Measurements from ENCODE around the gene LAPTM5. TPM values are rescaled to one million over a fixed set of nuclear protein-coding genes. Genes with fewer than 3 reads are reported as not detected.

LAPTM5 gene
- total RNA-seq, 1 donor from 2014 or later: not detected

- no peaks in the 10 kb centered on the region for H3K9me3 ChIP-seq (ENCODE audit: low read depth)
- H3K9ac ChIP-seq: no peak overlapping the region
- H3K4me1 Mint-ChIP-seq: peaks cover 19% of the 10 kb centered on the region
- DNase-seq (ENCODE audit: low spot score): no peak
- no peak overlapping the region for H3K27ac ChIP-seq
- H2AFZ ChIP-seq (replicated peaks): no peak overlapping the region
- peak overlapping the region; percentile 35 for H3K4me3 Mint-ChIP-seq
- no peaks in the 10 kb centered on the region for H3K27me3 ChIP-seq
- no peaks in the 10 kb centered on the region for H3K36me3 Mint-ChIP-seq
- no peak overlapping the region for H3K4me3 ChIP-seq
- no peaks in the 10 kb centered on the region for H4K20me1 ChIP-seq (ENCODE audit: low read depth)
- TF ChIP-seq EZH2 (IDR thresholded peaks at IDR 0.05) (no peak), EZH2phosphoT487 (IDR thresholded peaks at IDR 0.05) (no peak)
- TF ChIP-seq, protein P1, sequence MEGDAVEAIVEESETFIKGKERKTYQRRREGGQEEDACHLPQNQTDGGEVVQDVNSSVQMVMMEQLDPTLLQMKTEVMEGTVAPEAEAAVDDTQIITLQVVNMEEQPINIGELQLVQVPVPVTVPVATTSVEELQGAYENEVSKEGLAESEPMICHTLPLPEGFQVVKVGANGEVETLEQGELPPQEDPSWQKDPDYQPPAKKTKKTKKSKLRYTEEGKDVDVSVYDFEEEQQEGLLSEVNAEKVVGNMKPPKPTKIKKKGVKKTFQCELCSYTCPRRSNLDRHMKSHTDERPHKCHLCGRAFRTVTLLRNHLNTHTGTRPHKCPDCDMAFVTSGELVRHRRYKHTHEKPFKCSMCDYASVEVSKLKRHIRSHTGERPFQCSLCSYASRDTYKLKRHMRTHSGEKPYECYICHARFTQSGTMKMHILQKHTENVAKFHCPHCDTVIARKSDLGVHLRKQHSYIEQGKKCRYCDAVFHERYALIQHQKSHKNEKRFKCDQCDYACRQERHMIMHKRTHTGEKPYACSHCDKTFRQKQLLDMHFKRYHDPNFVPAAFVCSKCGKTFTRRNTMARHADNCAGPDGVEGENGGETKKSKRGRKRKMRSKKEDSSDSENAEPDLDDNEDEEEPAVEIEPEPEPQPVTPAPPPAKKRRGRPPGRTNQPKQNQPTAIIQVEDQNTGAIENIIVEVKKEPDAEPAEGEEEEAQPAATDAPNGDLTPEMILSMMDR (IDR thresholded peaks at IDR 0.05): no peak
- no peaks in the 10 kb centered on the region for H3K36me3 ChIP-seq
- no peaks in the 10 kb centered on the region for H3K79me2 ChIP-seq (ENCODE audit: low read depth)
- no peaks in the 10 kb centered on the region for H3K9me3 Mint-ChIP-seq
- H3K4me2 ChIP-seq: no peak overlapping the region
- H3K27ac Mint-ChIP-seq: peak overlapping the region; percentile 46
- H3F3A ChIP-seq (ENCODE audit: low read depth): no peaks in the 10 kb centered on the region
- peaks cover 9% of the 10 kb centered on the region for H3K27me3 Mint-ChIP-seq (ENCODE audit: insufficient read depth, low read depth)
- H3K4me1 ChIP-seq: peaks cover 4% of the 10 kb centered on the region
Observed at GRCh38 chr1:30742963-30743559, 14.5 kb downstream of the LAPTM5 start.

DNA sequence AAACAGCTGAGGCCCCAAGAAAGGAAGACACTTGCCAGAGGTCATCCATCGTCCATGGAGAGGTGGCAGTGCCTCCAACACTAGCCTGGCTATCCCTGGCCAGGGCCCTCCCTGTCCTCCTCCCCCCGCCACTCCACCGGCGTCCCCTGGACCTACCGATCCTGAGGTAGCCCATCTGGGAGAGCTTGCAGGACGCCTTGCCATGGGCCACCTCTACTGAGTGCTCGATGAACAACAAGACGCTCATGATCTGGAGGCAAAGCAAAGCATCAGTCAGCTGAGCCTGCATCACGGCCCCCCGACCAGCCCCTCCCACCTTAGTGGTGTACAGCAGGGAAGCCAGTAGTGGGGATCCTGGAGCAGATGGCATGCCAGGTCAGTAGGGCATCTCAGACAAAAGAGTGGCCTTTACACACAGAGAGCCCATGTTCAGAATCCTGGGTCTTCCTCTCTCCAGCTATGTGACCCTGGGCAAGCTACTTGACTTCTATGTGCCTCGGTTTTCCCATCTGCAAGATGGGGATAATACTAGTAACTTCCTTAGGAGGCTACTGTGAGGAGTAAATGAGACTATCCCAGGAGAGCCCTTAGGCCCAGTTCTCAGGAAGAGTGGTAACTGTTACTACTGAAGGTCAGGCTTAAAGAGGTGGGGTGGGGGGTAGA lies 15.1 kb downstream of the LAPTM5 start:
- Histone ChIP-seq H3K79me2 (ENCODE audit: low read depth) (no peaks in the 10 kb centered on the region), H3F3A (ENCODE audit: low read depth) (no peaks in the 10 kb centered on the region), H3K4me3 (no peak overlapping the region), H3K27ac (no peak overlapping the region), H3K4me2 (no peak overlapping the region), H2AFZ (replicated peaks) (no peak overlapping the region), H3K27me3 (no peaks in the 10 kb centered on the region), H4K20me1 (ENCODE audit: low read depth) (no peaks in the 10 kb centered on the region), H3K9ac (no peak overlapping the region), H3K9me3 (ENCODE audit: low read depth) (no peaks in the 10 kb centered on the region), H3K4me1 (peaks cover 3% of the 10 kb centered on the region), H3K36me3 (no peaks in the 10 kb centered on the region)
- Mint-ChIP-seq H3K27me3 (ENCODE audit: insufficient read depth, low read depth) (peaks cover 5% of the 10 kb centered on the region), H3K4me3 (no peak overlapping the region), H3K36me3 (no peaks in the 10 kb centered on the region), H3K4me1 (peaks cover 17% of the 10 kb centered on the region), H3K27ac (no peak overlapping the region), H3K9me3 (no peaks in the 10 kb centered on the region)
- DNase-seq (ENCODE audit: low spot score): no peak
- no peak for TF ChIP-seq EZH2 (IDR thresholded peaks at IDR 0.05)
- TF ChIP-seq, protein P1 (IDR thresholded peaks at IDR 0.05): no peak
- no peak for TF ChIP-seq EZH2phosphoT487 (IDR thresholded peaks at IDR 0.05)

- Histone ChIP-seq H3K79me2 (ENCODE audit: low read depth) (no peaks in the 10 kb centered on the region), H3K9me3 (ENCODE audit: low read depth) (no peaks in the 10 kb centered on the region), H3K4me3 (no peak overlapping the region), H3F3A (ENCODE audit: low read depth) (no peaks in the 10 kb centered on the region), H3K27ac (no peak overlapping the region), H3K4me2 (no peak overlapping the region), H3K36me3 (no peaks in the 10 kb centered on the region), H2AFZ (replicated peaks) (no peak overlapping the region), H3K9ac (no peak overlapping the region), H4K20me1 (ENCODE audit: low read depth) (no peaks in the 10 kb centered on the region), H3K4me1 (no peaks in the 10 kb centered on the region), H3K27me3 (no peaks in the 10 kb centered on the region)
- no peak overlapping the region for H3K4me3 Mint-ChIP-seq
- H3K9me3 Mint-ChIP-seq: no peaks in the 10 kb centered on the region
- TF ChIP-seq EZH2phosphoT487 (IDR thresholded peaks at IDR 0.05) (no peak), EZH2 (IDR thresholded peaks at IDR 0.05) (no peak)
- TF ChIP-seq, protein P1 (IDR thresholded peaks at IDR 0.05): no peak
- H3K27ac Mint-ChIP-seq: peak overlapping the region; percentile 51
- DNase-seq (ENCODE audit: low spot score): no peak
- H3K36me3 Mint-ChIP-seq: no peaks in the 10 kb centered on the region
- H3K27me3 Mint-ChIP-seq (ENCODE audit: insufficient read depth, low read depth): peaks cover 7% of the 10 kb centered on the region
- H3K4me1 Mint-ChIP-seq: peaks cover 10% of the 10 kb centered on the region
Observed at GRCh38 chr1:30741239-30741894, 16.2 kb downstream of the LAPTM5 start.

Data from neural progenitor cell (in vitro differentiated cells).